Measurements from ENCODE around the gene SGPL1.

Gene SGPL1

GRCh38 chr10:70774810-70775678 lies 40.7 kb upstream of the SGPL1 start:
- H3K9ac ChIP-seq (ENCODE audit: low read length in 2 of 2): no peak overlapping the region
- no peaks in the 10 kb centered on the region for H3K9me3 ChIP-seq (ENCODE audit: control insufficient read depth in 2 of 2, low read length in 2 of 2)
- H3K36me3 ChIP-seq (ENCODE audit: control insufficient read depth in 2 of 2, insufficient read depth in 2 of 2, low read length in 2 of 2): no peaks in the 10 kb centered on the region
- H3K4me1 ChIP-seq (ENCODE audit: control insufficient read depth, insufficient read depth, low read length): no peaks in the 10 kb centered on the region
- no peak overlapping the region for H3K4me3 ChIP-seq (ENCODE audit: low read length in 2 of 2)
- H3K27me3 ChIP-seq (ENCODE audit: control insufficient read depth in 1 of 2, insufficient read depth in 2 of 2, low read length in 2 of 2): no peaks in the 10 kb centered on the region
- H3K27ac ChIP-seq (ENCODE audit: low read length): no peak overlapping the region

DNA sequence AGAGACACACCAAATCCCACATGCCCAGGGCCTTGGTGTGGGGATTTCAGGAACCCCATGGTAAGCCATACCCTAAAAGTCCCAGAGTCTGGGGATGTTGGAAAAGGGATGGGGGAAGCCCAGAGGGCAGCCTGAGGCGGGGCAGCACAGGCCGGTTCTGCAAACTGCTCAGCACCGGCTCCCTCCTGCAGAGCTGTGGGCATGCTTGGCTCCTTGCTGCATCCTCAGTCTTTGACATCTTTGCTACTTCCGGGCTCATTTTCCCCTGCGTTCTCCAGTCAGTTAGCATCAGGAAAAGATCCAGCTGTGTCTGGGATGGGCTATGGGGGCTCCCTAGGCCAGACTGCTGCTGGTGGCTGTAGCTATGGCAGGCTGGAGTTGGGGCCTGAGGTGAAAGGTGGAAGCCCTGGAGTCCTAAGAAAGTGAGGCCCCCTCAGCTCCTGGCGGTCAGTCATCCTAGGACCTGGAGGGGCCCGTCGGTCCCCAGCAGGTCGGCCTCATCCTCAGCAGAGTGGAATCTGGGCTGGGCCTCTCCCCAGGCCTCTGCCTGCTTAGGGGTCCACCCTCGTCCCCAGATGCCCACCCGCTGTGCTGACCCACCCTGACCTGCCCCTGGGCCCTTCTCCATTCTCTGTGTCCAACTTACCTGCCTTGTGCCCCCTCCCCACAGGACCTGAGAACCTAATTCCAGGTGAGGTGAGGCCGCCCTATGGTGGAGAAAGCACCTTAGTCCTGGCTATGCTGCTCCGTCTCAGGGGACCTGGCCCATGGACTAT lies 39.9 kb upstream of the SGPL1 start:
- Histone ChIP-seq H3K4me3 (ENCODE audit: low read length in 2 of 2) (no peak overlapping the region), H3K4me1 (ENCODE audit: control insufficient read depth, insufficient read depth, low read length) (no peaks in the 10 kb centered on the region), H3K27ac (ENCODE audit: low read length) (no peak overlapping the region), H3K9me3 (ENCODE audit: control insufficient read depth in 2 of 2, low read length in 2 of 2) (no peaks in the 10 kb centered on the region), H3K36me3 (ENCODE audit: control insufficient read depth in 2 of 2, insufficient read depth in 2 of 2, low read length in 2 of 2) (no peaks in the 10 kb centered on the region), H3K27me3 (ENCODE audit: control insufficient read depth in 1 of 2, insufficient read depth in 2 of 2, low read length in 2 of 2) (no peaks in the 10 kb centered on the region), H3K9ac (ENCODE audit: low read length in 2 of 2) (no peak overlapping the region)

GRCh38 chr10:70776455-70777005 lies 39.2 kb upstream of the SGPL1 start:
- H3K36me3 ChIP-seq (ENCODE audit: control insufficient read depth in 2 of 2, insufficient read depth in 2 of 2, low read length in 2 of 2): no peaks in the 10 kb centered on the region
- no peak overlapping the region for H3K4me3 ChIP-seq (ENCODE audit: low read length in 2 of 2)
- H3K9ac ChIP-seq (ENCODE audit: low read length in 2 of 2): no peak overlapping the region
- H3K27me3 ChIP-seq (ENCODE audit: control insufficient read depth in 1 of 2, insufficient read depth in 2 of 2, low read length in 2 of 2): no peaks in the 10 kb centered on the region
- H3K4me1 ChIP-seq (ENCODE audit: control insufficient read depth, insufficient read depth, low read length): no peaks in the 10 kb centered on the region
- H3K9me3 ChIP-seq (ENCODE audit: control insufficient read depth in 2 of 2, low read length in 2 of 2): no peaks in the 10 kb centered on the region
- no peak overlapping the region for H3K27ac ChIP-seq (ENCODE audit: low read length)

DNA sequence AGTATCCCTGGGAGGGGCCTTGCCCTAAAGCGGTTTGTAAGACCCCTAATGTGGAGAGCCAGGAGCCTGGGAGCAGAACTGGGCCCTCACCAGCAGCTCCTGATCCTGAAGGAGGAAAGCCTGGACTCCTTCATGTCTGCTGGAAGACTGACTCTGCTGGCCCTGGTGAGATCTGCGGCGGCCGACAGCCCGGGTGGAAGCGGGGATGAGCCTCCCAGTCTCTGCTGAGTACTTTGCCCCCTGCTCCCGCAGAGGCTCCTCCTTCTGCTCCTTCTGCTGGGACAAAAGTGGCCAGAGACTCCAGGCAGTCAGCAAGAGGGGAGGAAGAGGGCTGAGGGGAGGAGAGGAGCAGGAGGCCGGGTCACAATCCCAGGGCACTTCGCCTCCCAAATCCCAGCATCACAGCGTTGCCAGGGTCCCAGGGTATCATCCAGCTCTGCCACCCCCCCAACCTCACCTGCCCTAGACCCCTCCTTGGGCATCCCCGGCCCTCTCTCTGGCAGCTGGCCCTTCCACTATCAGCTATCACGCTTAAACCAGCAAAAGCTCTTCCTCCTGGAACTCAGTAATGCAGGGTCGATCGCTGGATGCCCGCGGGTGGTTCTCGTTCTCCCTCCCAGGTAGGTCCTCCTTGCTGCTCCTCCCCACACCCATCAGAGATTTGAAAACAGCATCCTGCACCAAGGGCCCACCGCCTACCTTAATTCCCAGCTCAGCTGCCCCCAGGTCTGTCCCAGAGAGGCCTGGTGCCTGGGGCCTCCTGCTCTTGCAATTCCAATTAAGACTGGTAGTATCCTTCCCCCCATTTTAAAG lies 38.5 kb upstream of the SGPL1 start:
- no peak overlapping the region for H3K4me3 ChIP-seq (ENCODE audit: low read length in 2 of 2)

DNA sequence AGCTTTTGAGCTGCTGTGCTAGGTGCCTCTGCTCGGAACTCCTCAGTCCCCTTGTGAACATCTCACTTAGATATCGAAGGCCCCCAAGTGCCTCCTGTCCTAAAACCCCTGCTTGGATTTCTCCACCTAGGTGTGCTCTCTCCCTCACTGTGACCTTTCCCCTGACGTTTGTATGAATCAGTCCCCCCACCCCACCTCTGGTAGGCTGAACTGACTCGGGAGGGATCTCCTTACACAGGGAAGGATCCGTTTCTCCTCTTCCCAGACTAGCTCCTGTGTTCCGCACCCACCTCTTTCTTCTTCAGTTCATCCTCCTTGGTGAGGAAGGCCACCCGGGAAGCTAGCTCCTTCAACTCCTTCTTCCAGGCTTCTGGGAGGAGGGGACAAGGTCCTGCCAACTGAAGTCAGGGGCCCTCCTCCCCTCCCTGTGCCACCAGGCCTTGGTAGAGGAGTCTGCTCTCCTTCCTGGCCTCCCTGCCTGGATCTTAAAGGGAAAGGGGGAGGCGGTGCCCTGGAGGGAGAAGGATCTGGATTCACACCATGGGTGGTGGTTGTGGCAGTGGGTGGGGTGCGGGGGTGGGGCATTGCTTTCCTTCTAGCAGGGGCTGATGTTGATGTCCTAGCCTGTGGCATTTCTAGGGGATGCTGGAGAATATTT lies 37.4 kb upstream of the SGPL1 start:
- Histone ChIP-seq H3K27ac (ENCODE audit: low read length) (no peak overlapping the region), H3K36me3 (ENCODE audit: control insufficient read depth in 2 of 2, insufficient read depth in 2 of 2, low read length in 2 of 2) (no peaks in the 10 kb centered on the region), H3K27me3 (ENCODE audit: control insufficient read depth in 1 of 2, insufficient read depth in 2 of 2, low read length in 2 of 2) (peaks cover 0 to 6% of the 10 kb centered on the region in 2 donors)

More for the DNA sequence above, 38.5 kb upstream of the SGPL1 start:
- no peak overlapping the region for H3K27ac ChIP-seq (ENCODE audit: low read length)
- no peak overlapping the region for H3K9ac ChIP-seq (ENCODE audit: low read length in 2 of 2)
- H3K4me1 ChIP-seq (ENCODE audit: control insufficient read depth, insufficient read depth, low read length): no peaks in the 10 kb centered on the region
- no peaks in the 10 kb centered on the region for H3K36me3 ChIP-seq (ENCODE audit: control insufficient read depth in 2 of 2, insufficient read depth in 2 of 2, low read length in 2 of 2)
- peaks cover 0 to 2% of the 10 kb centered on the region in 2 donors for H3K27me3 ChIP-seq (ENCODE audit: control insufficient read depth in 1 of 2, insufficient read depth in 2 of 2, low read length in 2 of 2)
- no peaks in the 10 kb centered on the region for H3K9me3 ChIP-seq (ENCODE audit: control insufficient read depth in 2 of 2, low read length in 2 of 2)

GRCh38 chr10:70779088-70779487 lies 36.7 kb upstream of the SGPL1 start:
- Histone ChIP-seq H3K36me3 (ENCODE audit: control insufficient read depth in 2 of 2, insufficient read depth in 2 of 2, low read length in 2 of 2) (no peaks in the 10 kb centered on the region), H3K9ac (ENCODE audit: low read length in 2 of 2) (no peak overlapping the region), H3K27me3 (ENCODE audit: control insufficient read depth in 1 of 2, insufficient read depth in 2 of 2, low read length in 2 of 2) (peaks cover 0 to 6% of the 10 kb centered on the region in 2 donors), H3K27ac (ENCODE audit: low read length) (no peak overlapping the region), H3K4me3 (ENCODE audit: low read length in 2 of 2) (no peak overlapping the region), H3K9me3 (ENCODE audit: control insufficient read depth in 2 of 2, low read length in 2 of 2) (no peaks in the 10 kb centered on the region), H3K4me1 (ENCODE audit: control insufficient read depth, insufficient read depth, low read length) (no peaks in the 10 kb centered on the region)

More for the DNA sequence above, 37.4 kb upstream of the SGPL1 start:
- Histone ChIP-seq H3K4me1 (ENCODE audit: control insufficient read depth, insufficient read depth, low read length) (no peaks in the 10 kb centered on the region), H3K9ac (ENCODE audit: low read length in 2 of 2) (no peak overlapping the region), H3K4me3 (ENCODE audit: low read length in 2 of 2) (no peak overlapping the region), H3K9me3 (ENCODE audit: control insufficient read depth in 2 of 2, low read length in 2 of 2) (no peaks in the 10 kb centered on the region)

DNA sequence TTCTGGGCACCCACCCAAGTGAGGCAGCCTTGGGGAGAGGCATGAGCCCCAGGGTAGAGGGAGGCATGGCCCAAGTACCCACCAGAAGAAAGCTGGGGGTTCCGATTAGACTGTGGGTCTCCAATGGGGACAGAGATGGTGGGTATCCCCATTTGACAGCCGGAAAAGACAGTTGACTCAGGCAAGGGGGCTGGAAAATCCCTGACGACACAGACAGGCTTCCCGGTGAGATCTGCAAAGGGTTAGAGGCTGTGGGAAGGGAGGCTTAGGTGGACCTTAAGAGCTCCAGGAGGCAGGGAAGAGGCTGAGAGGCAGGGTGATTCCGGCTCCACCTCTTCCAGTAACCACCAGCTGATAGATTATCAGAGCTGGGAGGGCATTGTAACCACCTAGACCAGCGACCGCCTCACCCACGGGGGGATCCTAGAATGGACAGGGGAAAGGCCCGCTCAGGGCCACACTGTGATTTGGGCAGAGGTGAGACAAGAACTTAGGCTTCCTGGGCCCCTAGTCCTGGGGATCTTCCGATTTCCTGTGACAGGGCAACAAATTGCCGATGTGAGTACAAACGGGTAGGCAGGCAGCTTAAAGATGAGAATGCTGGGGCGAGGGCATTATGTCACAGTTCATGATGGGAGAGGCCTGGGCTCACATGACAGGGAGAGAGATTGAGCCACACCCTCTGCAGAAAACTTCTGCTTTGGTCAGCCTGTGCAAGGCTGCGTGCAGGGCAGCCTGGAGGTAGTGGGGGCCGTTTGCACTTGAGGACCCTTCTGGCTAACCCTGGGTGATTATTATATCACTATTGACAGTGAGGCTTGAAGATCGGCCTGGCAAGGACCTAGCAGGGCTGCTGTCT lies 36.0 kb upstream of the SGPL1 start:
- Histone ChIP-seq H3K27me3 (ENCODE audit: control insufficient read depth in 1 of 2, insufficient read depth in 2 of 2, low read length in 2 of 2) (peaks cover 0 to 6% of the 10 kb centered on the region in 2 donors), H3K9ac (ENCODE audit: low read length in 2 of 2) (no peak overlapping the region), H3K27ac (ENCODE audit: low read length) (no peak overlapping the region), H3K9me3 (ENCODE audit: control insufficient read depth in 2 of 2, low read length in 2 of 2) (no peaks in the 10 kb centered on the region), H3K36me3 (ENCODE audit: control insufficient read depth in 2 of 2, insufficient read depth in 2 of 2, low read length in 2 of 2) (no peaks in the 10 kb centered on the region), H3K4me3 (ENCODE audit: low read length in 2 of 2) (no peak overlapping the region), H3K4me1 (ENCODE audit: control insufficient read depth, insufficient read depth, low read length) (no peaks in the 10 kb centered on the region)

- Histone ChIP-seq H3K27me3 (ENCODE audit: control insufficient read depth in 1 of 2, insufficient read depth in 2 of 2, low read length in 2 of 2) (peaks cover 0 to 6% of the 10 kb centered on the region in 2 donors), H3K4me3 (ENCODE audit: low read length in 2 of 2) (no peak overlapping the region), H3K9me3 (ENCODE audit: control insufficient read depth in 2 of 2, low read length in 2 of 2) (no peaks in the 10 kb centered on the region), H3K4me1 (ENCODE audit: control insufficient read depth, insufficient read depth, low read length) (no peaks in the 10 kb centered on the region), H3K36me3 (ENCODE audit: control insufficient read depth in 2 of 2, insufficient read depth in 2 of 2, low read length in 2 of 2) (no peaks in the 10 kb centered on the region), H3K27ac (ENCODE audit: low read length) (no peak overlapping the region), H3K9ac (ENCODE audit: low read length in 2 of 2) (no peak overlapping the region)
These were observed 35.4 kb upstream of the SGPL1 start for GRCh38 chr10:70780370-70780760.

DNA sequence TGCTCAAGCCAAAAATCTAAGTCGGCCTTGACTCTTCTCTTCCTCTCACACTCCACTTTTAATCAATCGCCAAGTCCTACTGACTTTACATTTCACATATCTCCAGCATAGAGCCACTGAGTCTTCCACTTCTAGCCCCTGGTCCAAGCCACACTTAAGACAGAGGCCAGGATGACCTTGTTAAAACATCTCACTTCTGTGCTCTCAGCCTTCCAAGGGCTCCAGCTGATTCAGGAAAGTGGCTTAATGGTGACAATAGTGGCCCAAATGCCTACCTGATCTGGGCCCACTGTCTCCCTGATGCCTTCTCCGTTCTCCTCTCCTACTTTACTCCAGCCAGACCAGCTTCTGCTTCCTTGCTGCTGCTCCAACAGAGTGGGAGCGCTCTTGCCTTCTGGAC lies 35.0 kb upstream of the SGPL1 start:
- H3K27ac ChIP-seq (ENCODE audit: low read length): no peak overlapping the region
- H3K27me3 ChIP-seq (ENCODE audit: control insufficient read depth in 1 of 2, insufficient read depth in 2 of 2, low read length in 2 of 2): peaks cover 0 to 6% of the 10 kb centered on the region in 2 donors
- H3K9me3 ChIP-seq (ENCODE audit: control insufficient read depth in 2 of 2, low read length in 2 of 2): no peaks in the 10 kb centered on the region
- no peaks in the 10 kb centered on the region for H3K36me3 ChIP-seq (ENCODE audit: control insufficient read depth in 2 of 2, insufficient read depth in 2 of 2, low read length in 2 of 2)
- H3K4me3 ChIP-seq (ENCODE audit: low read length in 2 of 2): no peak overlapping the region
- H3K4me1 ChIP-seq (ENCODE audit: control insufficient read depth, insufficient read depth, low read length): no peaks in the 10 kb centered on the region
- no peak overlapping the region for H3K9ac ChIP-seq (ENCODE audit: low read length in 2 of 2)

All from stomach smooth muscle (tissue), 2 donors.